CD4-positive, alpha-beta T cell treated with Interferon gamma for 1 hour (primary cell): ENCODE results near the gene SP7.
A peak's percentile ranks its signal among the peaks of the same experiment; 100 is the strongest.
"Not testable (repeated sequence)": the region's sequence is repeated elsewhere in the genome, so short reads cannot be mapped to it uniquely, and the experiment has no call there.

Experiments
- DNase-seq: peaks from one replicate; pipeline ENCODE4 v3.0.0-alpha.2; 2020

Gene SP7

GRCh38 chr12:53336181-53336681, at the start of gene SP7:
Gene SP7 (minus strand): TSS chr12:53336354. CDS start chr12:53335646, 708 bp downstream.
- DNase-seq, result peak; percentile 13

- no peak for DNase-seq
Observed at GRCh38 chr12:53383258-53383657, 47.1 kb upstream of the SP7 start.

GRCh38 chr12:53381731-53382630, 45.8 kb upstream of the SP7 start:
- peak; percentile 50 for DNase-seq

- DNase-seq, result no peak
Observed at GRCh38 chr12:53380794-53381730, 44.9 kb upstream of the SP7 start.

GRCh38 chr12:53380104-53380793, 44.1 kb upstream of the SP7 start, which contains the start of gene SP1:
Gene SP1 (plus strand): TSS chr12:53380176. CDS start chr12:53380292, 116 bp downstream.
- DNase-seq, result peak; percentile 92

GRCh38 chr12:53379389-53380103, 43.4 kb upstream of the SP7 start:
- peak; percentile 100 for DNase-seq

GRCh38 chr12:53378724-53379388, 42.7 kb upstream of the SP7 start:
- no peak for DNase-seq

GRCh38 chr12:53378222-53378621, 42.1 kb upstream of the SP7 start:
- DNase-seq, result no peak

- no peak for DNase-seq
Observed at GRCh38 chr12:53376747-53377146, 40.6 kb upstream of the SP7 start.

- not testable (repeated sequence) for DNase-seq
Observed at GRCh38 chr12:53374277-53374676, 38.1 kb upstream of the SP7 start.

GRCh38 chr12:53373554-53374133, 37.5 kb upstream of the SP7 start:
- not testable (repeated sequence) for DNase-seq

- DNase-seq, result no peak
Observed at GRCh38 chr12:53365245-53365904, 29.2 kb upstream of the SP7 start.

- DNase-seq, result not testable (repeated sequence)
Observed at GRCh38 chr12:53361638-53362037, 25.5 kb upstream of the SP7 start.

GRCh38 chr12:53358836-53359419, 22.8 kb upstream of the SP7 start:
- no peak for DNase-seq

- DNase-seq, result no peak
Observed at GRCh38 chr12:53355121-53355520, 19.0 kb upstream of the SP7 start.

GRCh38 chr12:53353257-53353655, 17.1 kb upstream of the SP7 start:
- no peak for DNase-seq

GRCh38 chr12:53352331-53353256, 16.4 kb upstream of the SP7 start:
- DNase-seq, result peak; percentile 81

GRCh38 chr12:53347905-53348304, 11.8 kb upstream of the SP7 start:
- no peak for DNase-seq

GRCh38 chr12:53346491-53346890, 10.3 kb upstream of the SP7 start:
- DNase-seq, result no peak
